ENCODE measurements around the gene S1PR3.
A peak's percentile ranks its signal among the peaks of the same experiment; 100 is the strongest.

The S1PR3 gene

DNA sequence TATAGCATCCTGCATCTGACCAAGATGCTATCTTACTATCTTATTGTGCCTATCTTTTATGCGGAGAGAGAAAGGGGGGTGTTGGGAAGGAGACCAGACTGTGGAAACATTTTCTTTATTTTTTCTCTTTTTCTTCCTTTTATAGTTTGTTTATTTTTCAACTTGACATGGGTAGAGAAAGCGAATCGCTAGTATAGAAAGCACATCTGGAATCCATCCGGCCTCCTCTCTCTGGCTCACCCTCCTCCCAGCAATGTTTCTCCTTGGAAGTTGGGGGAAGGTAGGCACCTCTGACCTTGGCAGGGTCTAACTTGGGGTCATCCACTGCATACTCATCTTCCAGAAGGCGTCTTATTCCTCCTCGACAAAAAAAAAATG lies 3.9 kb downstream of the S1PR3 start:
- DNase-seq (ENCODE audit: low read depth in 2 of 2), result no peak
- H3K4me3 ChIP-seq (replicated peaks in 1 of 2; ENCODE audit: low read depth in 2 of 2, low read length in 2 of 2), result peak overlapping the region in 1 of 2 donors; percentile 86
- TF ChIP-seq CTCF (IDR thresholded peaks at IDR 0.05; ENCODE audit: low read depth, low read length), result no peak

DNA sequence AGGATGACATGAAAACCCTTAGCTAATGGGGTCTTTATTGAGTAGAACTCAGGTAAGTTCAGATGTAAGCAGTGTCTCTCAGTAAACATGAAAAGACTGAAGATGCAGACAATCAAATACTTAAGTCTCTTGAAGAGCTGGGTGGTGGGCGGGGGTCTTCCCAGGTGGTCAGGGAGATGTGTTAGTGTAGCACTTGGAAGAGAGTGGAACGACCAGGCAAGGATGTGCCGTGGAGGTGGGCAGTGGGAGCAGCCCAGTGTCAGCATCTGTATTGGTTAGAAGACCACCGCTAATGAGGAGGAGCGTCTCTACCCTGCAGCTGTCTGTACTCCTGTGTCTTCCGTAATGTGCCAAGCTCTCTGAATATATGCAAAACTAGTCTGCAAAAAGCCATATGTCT lies 4.4 kb downstream of the S1PR3 start:
- peak overlapping the region in 1 of 2 donors; percentile 86 for H3K4me3 ChIP-seq (replicated peaks in 1 of 2; ENCODE audit: low read depth in 2 of 2, low read length in 2 of 2)
- no peak for DNase-seq (ENCODE audit: low read depth in 2 of 2)
- no peak for TF ChIP-seq CTCF (IDR thresholded peaks at IDR 0.05; ENCODE audit: low read depth, low read length)

DNA sequence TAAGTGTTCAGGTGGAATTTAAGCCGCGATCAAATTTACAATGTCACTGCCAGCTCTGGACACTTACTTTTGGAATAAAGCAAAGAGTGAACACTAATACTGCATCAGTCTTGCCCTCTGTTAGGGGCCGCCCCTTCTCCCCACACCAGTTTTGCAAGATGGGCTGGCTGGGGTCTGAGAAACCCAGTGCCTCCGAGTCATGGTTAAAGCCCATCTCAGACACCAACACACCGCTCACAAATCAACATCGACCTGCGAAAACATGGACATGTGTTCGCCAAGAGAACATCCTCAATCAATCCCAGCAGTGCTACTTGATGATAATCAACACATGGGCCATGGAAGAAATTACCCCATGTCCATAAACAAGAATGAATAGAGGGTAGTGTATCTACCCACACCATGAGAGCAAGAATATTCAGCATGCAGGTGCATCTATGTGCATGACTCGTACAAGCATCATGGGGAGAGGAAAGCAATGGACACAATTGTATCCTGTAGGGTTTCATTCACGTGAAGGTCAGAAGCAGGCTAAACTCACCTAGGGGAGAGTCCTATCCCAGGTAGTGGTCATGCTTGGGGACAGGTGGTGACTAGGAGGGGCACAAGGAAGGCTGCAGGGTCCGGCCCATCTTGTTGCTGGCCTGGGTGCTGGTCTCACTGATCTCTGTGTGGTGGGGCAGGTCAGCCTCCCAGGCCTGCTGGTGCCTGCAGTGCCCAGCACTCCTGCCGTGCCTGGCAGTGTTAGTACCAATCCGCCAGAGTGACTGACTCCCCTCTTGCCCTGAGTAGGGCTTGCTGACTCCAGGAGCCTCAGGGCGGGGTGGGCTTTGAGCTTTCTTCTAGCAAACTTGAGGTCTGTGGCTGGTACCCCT lies 5.0 kb downstream of the S1PR3 start:
- no peak for DNase-seq (ENCODE audit: low read depth in 2 of 2)
- H3K4me3 ChIP-seq (replicated peaks in 1 of 2; ENCODE audit: low read depth in 2 of 2, low read length in 2 of 2), result peak overlapping the region in 1 of 2 donors; percentile 86
- TF ChIP-seq CTCF (IDR thresholded peaks at IDR 0.05; ENCODE audit: low read depth, low read length), result no peak

DNA sequence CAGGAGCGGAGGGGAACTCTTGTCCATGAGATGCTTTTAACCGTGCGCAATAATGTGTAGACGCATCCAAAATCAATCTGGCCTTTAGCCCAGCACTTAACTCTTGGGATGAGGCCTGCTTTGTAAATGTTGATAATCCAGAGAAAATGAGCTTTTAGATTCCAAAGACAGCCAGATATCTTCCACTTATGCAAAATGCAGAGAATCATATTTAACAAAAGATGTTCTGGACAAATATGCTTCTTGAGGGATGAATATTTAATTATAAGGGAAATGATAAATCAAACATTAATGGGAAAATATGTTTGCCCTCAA lies 5.6 kb downstream of the S1PR3 start:
- no peak for TF ChIP-seq CTCF (IDR thresholded peaks at IDR 0.05; ENCODE audit: low read depth, low read length)
- no peak for DNase-seq (ENCODE audit: low read depth in 2 of 2)
- H3K4me3 ChIP-seq (replicated peaks in 1 of 2; ENCODE audit: low read depth in 2 of 2, low read length in 2 of 2), result no peak overlapping the region

DNA sequence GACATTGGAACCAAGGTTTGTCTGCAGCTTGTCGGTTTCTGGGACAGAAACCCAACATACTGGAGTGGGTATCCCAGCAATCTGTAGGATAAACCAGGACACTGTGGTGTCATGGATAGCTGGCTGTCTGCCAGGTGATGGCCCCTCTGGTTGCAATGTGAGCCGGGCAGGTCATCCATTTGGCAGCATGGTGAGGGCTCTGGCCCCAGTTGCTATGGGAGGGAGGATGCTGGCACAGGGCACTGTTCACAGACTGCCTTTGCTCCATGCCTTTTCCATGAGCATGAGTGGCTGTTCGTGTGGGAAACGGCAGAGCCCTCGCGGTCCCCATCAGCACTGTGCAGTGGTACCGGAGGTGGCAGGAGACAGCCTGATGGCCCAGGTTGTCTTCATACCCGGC lies 6.4 kb downstream of the S1PR3 start:
- DNase-seq (ENCODE audit: low read depth in 2 of 2), result no peak
- H3K4me3 ChIP-seq (replicated peaks in 1 of 2; ENCODE audit: low read depth in 2 of 2, low read length in 2 of 2), result no peak overlapping the region
- TF ChIP-seq CTCF (IDR thresholded peaks at IDR 0.05; ENCODE audit: low read depth, low read length), result no peak

DNA sequence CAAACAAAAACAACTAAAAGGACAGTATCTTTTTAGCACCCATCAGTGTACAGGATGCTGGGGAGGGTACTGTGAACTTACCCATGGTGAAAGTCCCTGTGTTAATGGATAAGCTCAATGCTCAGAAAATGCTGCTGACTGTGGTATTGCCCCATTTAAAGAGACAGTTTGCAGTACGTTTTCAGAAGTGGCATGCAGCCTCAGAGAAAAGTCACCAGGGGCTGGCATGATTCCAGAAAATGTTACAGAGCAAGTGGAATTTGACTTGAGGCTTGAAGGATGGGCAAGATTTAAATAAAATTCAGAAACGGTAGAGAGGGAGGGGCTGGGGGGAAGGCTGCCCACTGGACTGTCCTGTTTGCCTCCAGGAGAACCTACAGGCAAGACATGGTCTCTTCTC lies 7.2 kb downstream of the S1PR3 start:
- peak; percentile 43 to 56 for DNase-seq (ENCODE audit: low read depth in 2 of 2)
- no peak for TF ChIP-seq CTCF (IDR thresholded peaks at IDR 0.05; ENCODE audit: low read depth, low read length)
- no peak overlapping the region for H3K4me3 ChIP-seq (replicated peaks in 1 of 2; ENCODE audit: low read depth in 2 of 2, low read length in 2 of 2)

DNA sequence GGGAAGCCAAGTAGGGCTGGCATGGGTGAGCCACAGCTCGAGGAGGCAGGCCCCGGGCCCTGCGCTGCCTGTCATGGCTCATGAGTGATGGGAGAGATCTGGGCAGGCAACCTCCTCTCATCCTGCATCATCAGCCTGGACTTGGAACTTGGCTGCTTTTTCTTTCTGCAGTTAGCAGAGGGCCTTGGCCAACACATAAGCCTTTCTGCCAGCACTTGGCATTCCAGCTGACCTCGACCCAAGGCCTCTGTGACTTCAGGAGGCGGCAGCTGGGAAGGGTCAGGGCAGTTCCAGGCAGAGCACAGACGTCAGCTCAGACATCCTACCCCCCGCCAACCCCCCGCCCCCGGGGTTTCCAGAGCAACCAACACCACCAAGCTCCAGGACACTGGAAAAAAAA lies 7.6 kb downstream of the S1PR3 start:
- no peak for TF ChIP-seq CTCF (IDR thresholded peaks at IDR 0.05; ENCODE audit: low read depth, low read length)
- peak; percentile 39 to 93 for DNase-seq (ENCODE audit: low read depth in 2 of 2)
- no peak overlapping the region for H3K4me3 ChIP-seq (replicated peaks in 1 of 2; ENCODE audit: low read depth in 2 of 2, low read length in 2 of 2)

Measured in cardiac fibroblast (primary cell).